Body of pancreas (tissue), 4 donors: ENCODE results near the gene PDE4D. TPM values are rescaled to one million over a fixed set of nuclear protein-coding genes. Genes with fewer than 3 reads are reported as not detected.

Experiments used
- ATAC-seq: fragments of 150-250 bp; one replicate; pipeline ENCODE4 v1.9.1; 2016
- DNase-seq, 4 donors: peaks; one replicate each; pipeline ENCODE4 v3.0.0-alpha.2; 2019
- H3K27ac ChIP-seq, 4 donors: fragments of 200-600 bp; sonication (generic); 1 replicate in 3 of 4; 2 replicates in 1 of 4; pipeline versions ENCODE4 v1.5.1 to v1.6.1; 2016 to 2019; ENCODE audit warnings: mild to moderate bottlenecking in 1 of 4, mixed read lengths in 1 of 4, moderate library complexity in 1 of 4
- H3K27me3 ChIP-seq, 2 donors: fragments of 200-600 bp; sonication (generic); one replicate each; pipeline ENCODE4 v1.6.0; 2016; ENCODE audit warnings: mild to moderate bottlenecking in 1 of 2
- H3K36me3 ChIP-seq, 2 donors: fragments of 200-600 bp; sonication (generic); replicated peaks in 1 of 2; 2 replicates each; pipeline ENCODE4 v1.5.1; 2016; ENCODE audit warnings: low read depth in 2 of 2; ENCODE audit not compliant: insufficient read depth in 1 of 2
- H3K4me1 ChIP-seq: fragments of 200-600 bp; sonication (generic); one replicate; pipeline ENCODE4 v1.6.0; 2016
- H3K4me3 ChIP-seq, 2 donors: fragments of 200-600 bp; sonication (generic); 1 replicate in 1 of 2; 2 replicates in 1 of 2; pipeline ENCODE4 v1.5.1; 2016 to 2019
- H3K9me3 ChIP-seq, 3 donors: fragments of 200-600 bp; sonication (generic); 1 replicate in 2 of 3; 2 replicates in 1 of 3; pipeline ENCODE4 v1.5.1; 2016
- CTCF ChIP-seq, 7 experiments: fragments of 450-650 bp in 4 of 7; fragments of 200-600 bp in 3 of 7; sonication (generic) in 3 of 7; IDR thresholded peaks; one replicate each; pipeline ENCODE4 v1.5.1; 2016 to 2019; ENCODE audit warnings: antibody characterized with exemption in 7 of 7
- POLR2A ChIP-seq, 3 donors: fragments of 450-650 bp; IDR thresholded peaks; one replicate each; pipeline ENCODE4 v1.6.1; 2016; ENCODE audit warnings: antibody characterized with exemption in 3 of 3, mild to moderate bottlenecking in 2 of 3
- WGBS, 2 donors: methylation state at CpG; one replicate each; pipeline ENCODE4 v1.1.5; 2017; 5-methylcytosine and 5-hydroxymethylcytosine counted together
- intact Hi-C: fragments of 100-400 bp; cut with DNase I; formaldehyde crosslinking; loops from one replicate; pipeline ENCODE4 v1.15.1; 2023
- total RNA-seq, 2 donors: library from RNA; depleted of rRNA; stranded (reverse); fragments of >200 nt; gene quantifications; one replicate each; pipeline ENCODE4 v1.1.0, GENCODE V29; 2016

PDE4D gene
- total RNA-seq, 2 donors from 2014 or later: 8.6 to 9.2 TPM

- Histone ChIP-seq H3K27ac (no peak overlapping the region), H3K9me3 (no peaks in the 10 kb centered on the region), H3K27me3 (no peaks in the 10 kb centered on the region), H3K4me3 (no peak overlapping the region), H3K4me1 (peaks cover 12% of the 10 kb centered on the region), H3K36me3 (no peaks in the 10 kb centered on the region)
- WGBS, 2 donors: 88 to 89% methylated on average over 2 of the region's 2 CpGs
- DNase-seq: no peak
- ATAC-seq: no peak
- TF ChIP-seq CTCF (IDR thresholded peaks at IDR 0.05) (no peak), POLR2A (IDR thresholded peaks at IDR 0.05) (no peak)
- intact Hi-C loops: loop anchor here (10.0 kb wide), 1 partner anchor 570 kb away; no protein-coding TSS in a partner anchor
Measured at GRCh38 chr5:59814537-59814872, 79.0 kb downstream of the PDE4D start.

GRCh38 chr5:59813761-59814536, 79.6 kb downstream of the PDE4D start:
- TF ChIP-seq CTCF (IDR thresholded peaks at IDR 0.05) (peak in 6 of 7 experiments; percentile 9 to 59 (median 50)), POLR2A (IDR thresholded peaks at IDR 0.05) (no peak)
- H3K4me3 ChIP-seq: no peak overlapping the region

GRCh38 chr5:59810041-59810440, 83.5 kb downstream of the PDE4D start:
- no peak overlapping the region for H3K27ac ChIP-seq
- DNase-seq (peak; percentile 70 to 80 (median 78)), ATAC-seq (peak; percentile 71)
- WGBS, 2 donors: 1 to 2% methylated on average over 14 of the region's 14 CpGs
- TF ChIP-seq CTCF (IDR thresholded peaks at IDR 0.05) (peak; percentile 65 to 92 (median 81)), POLR2A (IDR thresholded peaks at IDR 0.05) (no peak)
- H3K4me1 ChIP-seq: peaks cover 12% of the 10 kb centered on the region
- H3K27me3 ChIP-seq: no peaks in the 10 kb centered on the region
- no peaks in the 10 kb centered on the region for H3K9me3 ChIP-seq
- intact Hi-C loops: loop anchor here (10.0 kb wide), 1 partner anchor 575 kb away; no protein-coding TSS in a partner anchor
- H3K4me3 ChIP-seq: no peak overlapping the region
- H3K36me3 ChIP-seq: no peaks in the 10 kb centered on the region

More at GRCh38 chr5:59813761-59814536, 79.6 kb downstream of the PDE4D start:
- H3K9me3 ChIP-seq: no peaks in the 10 kb centered on the region
- 27 to 28% methylated on average over 8 of the region's 8 CpGs for WGBS, 2 donors
- ATAC-seq (peak; percentile 48), DNase-seq (peak in 2 of 4 donors; percentile 28 to 58)
- no peaks in the 10 kb centered on the region for H3K27me3 ChIP-seq
- H3K36me3 ChIP-seq: no peaks in the 10 kb centered on the region
- intact Hi-C loops: loop anchor here (10.0 kb wide), 1 partner anchor 571 kb away; no protein-coding TSS in a partner anchor
- H3K4me1 ChIP-seq: peaks cover 12% of the 10 kb centered on the region
- no peak overlapping the region for H3K27ac ChIP-seq

GRCh38 chr5:59807806-59808205, 85.7 kb downstream of the PDE4D start:
- 69 to 83% methylated on average over 3 of the region's 3 CpGs for WGBS, 2 donors
- intact Hi-C loops: loop anchor here (10.0 kb wide), 1 partner anchor 423 kb away; no protein-coding TSS in a partner anchor
- no peaks in the 10 kb centered on the region for H3K27me3 ChIP-seq

More at GRCh38 chr5:59807806-59808205, 85.7 kb downstream of the PDE4D start:
- no peak for DNase-seq
- Histone ChIP-seq H3K36me3 (no peaks in the 10 kb centered on the region), H3K27ac (no peak overlapping the region), H3K4me1 (peaks cover 8% of the 10 kb centered on the region), H3K4me3 (no peak overlapping the region), H3K9me3 (no peaks in the 10 kb centered on the region)
- no peak for ATAC-seq
- TF ChIP-seq CTCF (IDR thresholded peaks at IDR 0.05) (no peak), POLR2A (IDR thresholded peaks at IDR 0.05) (no peak)
